H54 (cell line): ENCODE data around the gene INTS3.

Experiments
- DNase-seq: peaks from one replicate; pipeline ENCODE4 v3.0.0; 2011; ENCODE audit warnings: low spot score, mixed read lengths; ENCODE audit not compliant: insufficient read length
- FAIRE-seq: peaks from 3 replicates; lab custom pipeline; 2011; peaks lifted over from hg19 to GRCh38; lab: Jason Lieb, UNC
- POLR2A ChIP-seq: IDR thresholded peaks from 2 replicates; pipeline ENCODE4 v1.6.1; 2011; ENCODE audit warnings: low read depth, mild to moderate bottlenecking, low read length

INTS3 gene

DNA sequence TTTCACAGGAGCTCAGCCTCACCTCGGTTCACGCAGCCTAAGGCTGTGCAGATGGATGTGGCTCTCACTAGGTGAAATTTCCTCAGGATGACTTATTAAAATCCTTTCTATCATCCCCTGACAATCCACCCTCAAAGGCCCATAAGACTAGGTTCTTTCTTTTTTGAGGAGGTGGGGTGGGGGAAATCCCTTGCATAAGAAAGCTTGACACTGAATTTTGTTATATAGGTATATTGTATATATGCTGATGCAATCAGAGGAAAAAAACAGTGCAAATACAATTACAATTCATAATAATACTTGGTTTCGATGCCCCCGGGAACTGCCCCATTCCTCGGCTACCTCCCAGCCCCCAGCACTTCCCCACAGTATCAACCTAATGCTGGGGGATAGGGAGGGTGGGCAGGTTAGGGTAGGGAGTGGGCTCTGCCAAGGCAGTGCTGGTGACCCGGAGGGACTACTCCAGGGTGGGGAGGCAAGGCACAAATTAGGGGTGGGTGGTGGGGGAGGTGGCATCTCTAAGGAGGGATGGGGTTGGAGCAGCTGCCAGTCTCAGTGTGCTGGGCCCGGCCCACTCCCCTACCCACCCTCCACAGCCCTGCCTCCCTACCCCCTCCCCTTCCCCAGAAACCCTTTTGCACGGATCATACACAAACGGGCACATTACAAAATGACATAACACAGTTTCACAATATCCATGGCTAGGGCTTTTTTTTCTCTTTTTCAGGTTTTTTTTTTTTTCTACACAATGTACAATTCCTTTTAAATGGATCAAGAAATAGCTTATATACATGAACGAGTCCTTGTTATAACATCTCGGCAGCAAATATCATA lies 78.3 kb downstream of the INTS3 start:
- no peak for DNase-seq
- no peak for TF ChIP-seq POLR2A
- no peak for FAIRE-seq

DNA sequence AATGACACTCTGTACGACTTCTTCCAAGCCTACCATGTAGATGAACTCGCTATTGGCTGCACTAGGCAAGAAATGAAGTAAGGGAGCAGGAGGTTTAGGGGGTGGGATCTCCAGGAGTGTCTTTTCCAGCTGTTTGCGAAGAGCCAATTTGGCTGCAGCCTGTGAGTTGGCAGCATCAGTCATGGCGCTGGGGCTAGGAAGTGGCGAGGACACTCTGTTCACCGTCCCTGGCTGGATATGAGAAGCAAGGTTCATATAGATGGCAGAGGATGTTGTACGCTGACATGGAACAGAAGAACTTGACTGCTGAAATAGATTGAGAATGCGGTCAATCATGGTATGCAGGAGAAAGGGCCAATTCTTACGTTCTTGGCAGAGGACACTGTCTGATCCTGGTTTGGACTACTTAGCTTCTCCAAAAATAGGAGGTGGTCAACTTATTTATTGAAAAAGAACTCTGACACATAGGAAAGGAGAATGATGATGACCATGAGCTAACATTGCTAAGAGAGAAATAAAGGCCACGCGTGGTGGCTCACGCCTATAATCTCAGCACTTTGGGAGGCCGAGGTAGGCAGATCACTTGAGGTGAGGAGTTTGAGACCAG lies 88.5 kb downstream of the INTS3 start:
- no peak for TF ChIP-seq POLR2A
- no peak for FAIRE-seq
- no peak for DNase-seq

DNA sequence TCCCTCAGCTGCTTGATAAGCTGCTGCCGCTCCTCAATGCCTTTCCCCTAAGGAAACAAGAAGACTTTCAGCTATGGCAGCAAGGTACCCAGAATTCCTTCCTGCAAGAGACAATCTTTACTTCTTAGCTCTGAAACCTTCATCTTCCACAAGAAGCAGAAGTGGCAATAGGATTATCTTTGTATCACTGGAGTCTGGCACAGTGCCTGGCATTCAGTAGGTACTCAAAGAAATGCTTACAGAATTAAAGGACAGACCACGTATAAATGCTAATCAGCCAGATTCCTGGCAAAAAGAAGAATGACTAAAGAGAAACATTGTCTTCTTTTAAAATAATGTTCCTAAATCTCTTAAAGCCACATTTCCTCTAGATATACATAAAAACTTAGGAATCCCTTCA lies 91.0 kb downstream of the INTS3 start:
- FAIRE-seq (no peak), DNase-seq (no peak)
- no peak for TF ChIP-seq POLR2A
